GM23338 (cell line): ENCODE results near the gene CCDC38. TPM values are rescaled to one million over a fixed set of nuclear protein-coding genes. Genes with fewer than 3 reads are reported as not detected.

ENCODE experiments used
- ATAC-seq: fragments of 200-7000 bp; cut with Tn5 transposase; 3 replicates; pipeline ENCODE4 v1.9.1; 2020
- DNase-seq: peaks from one replicate; pipeline ENCODE4 v3.0.0-alpha.2; 2015; ENCODE audit warnings: low spot score
- H2AFZ ChIP-seq: fragments of 200-600 bp; sonication (generic); 2 replicates; pipeline ENCODE4 v1.8.0; 2016; ENCODE audit warnings: antibody characterized with exemption, mild to moderate bottlenecking, moderate library complexity
- H3F3A ChIP-seq: fragments of 200-600 bp; sonication (generic); replicated peaks from 2 replicates; pipeline ENCODE4 v1.8.0; 2017; ENCODE audit warnings: antibody characterized with exemption, mixed run types, low read depth
- H3K27ac ChIP-seq: fragments of 200-600 bp; sonication (generic); 2 replicates; pipeline ENCODE4 v1.6.1; 2016; ENCODE audit warnings: low read depth
- H3K27me3 ChIP-seq: fragments of 200-600 bp; sonication (generic); 2 replicates; pipeline ENCODE4 v1.8.0; 2016; ENCODE audit warnings: mild to moderate bottlenecking, mixed run types, moderate library complexity; ENCODE audit not compliant: insufficient read depth
- H3K36me3 ChIP-seq: fragments of 200-600 bp; sonication (generic); 2 replicates; pipeline ENCODE4 v1.8.0; 2016; ENCODE audit warnings: mild to moderate bottlenecking; ENCODE audit not compliant: insufficient read depth
- H3K4me1 ChIP-seq: fragments of 200-600 bp; sonication (generic); 2 replicates; pipeline ENCODE4 v1.8.0; 2016; ENCODE audit warnings: mild to moderate bottlenecking, moderate library complexity; ENCODE audit not compliant: insufficient read depth
- H3K4me2 ChIP-seq: fragments of 200-600 bp; sonication (generic); 2 replicates; pipeline ENCODE4 v1.7.1; 2017; ENCODE audit warnings: mixed run types
- H3K4me3 ChIP-seq: fragments of 200-600 bp; sonication (generic); 2 replicates; pipeline ENCODE4 v1.6.1; 2016; ENCODE audit warnings: mixed run types
- H3K79me2 ChIP-seq: fragments of 200-600 bp; sonication (generic); replicated peaks from 2 replicates; pipeline ENCODE4 v1.8.0; 2017; ENCODE audit warnings: mild to moderate bottlenecking; ENCODE audit not compliant: insufficient read depth
- H3K9me2 ChIP-seq: fragments of 200-600 bp; sonication (generic); 2 replicates; pipeline ENCODE4 v1.8.0; 2017; ENCODE audit not compliant: insufficient read depth
- H4K20me1 ChIP-seq: fragments of 200-600 bp; sonication (generic); replicated peaks from 2 replicates; pipeline ENCODE4 v1.8.0; 2017; ENCODE audit warnings: mild to moderate bottlenecking; ENCODE audit not compliant: insufficient read depth
- H3K27ac Mint-ChIP-seq: 2 replicates; pipeline ENCODE4 v1.8.0; 2020; ENCODE audit warnings: inconsistent platforms, mild to moderate bottlenecking, moderate library complexity, mixed read lengths
- H3K27me3 Mint-ChIP-seq: 3 replicates; pipeline ENCODE4 v1.8.0; 2022; ENCODE audit warnings: low read depth, mild to moderate bottlenecking, moderate library complexity, mixed read lengths, inconsistent platforms; ENCODE audit not compliant: insufficient read depth, poor library complexity
- H3K36me3 Mint-ChIP-seq: 3 replicates; pipeline ENCODE4 v1.8.0; 2021; ENCODE audit warnings: low read depth, mild to moderate bottlenecking, inconsistent platforms, moderate library complexity, mixed read lengths
- H3K4me1 Mint-ChIP-seq: 3 replicates; pipeline ENCODE4 v1.8.0; 2020; ENCODE audit warnings: mild to moderate bottlenecking, inconsistent platforms, mixed read lengths
- H3K4me3 Mint-ChIP-seq: 3 replicates; pipeline ENCODE4 v1.8.0; 2021; ENCODE audit warnings: moderate library complexity, mild to moderate bottlenecking, inconsistent platforms, mixed read lengths
- H3K9me3 Mint-ChIP-seq: 3 replicates; pipeline ENCODE4 v1.8.0; 2020; ENCODE audit warnings: moderate library complexity, mild to moderate bottlenecking, inconsistent platforms, mixed read lengths
- CREB1 ChIP-seq: fragments of 250-450 bp; sonication (Bioruptor Pico); IDR thresholded peaks from 2 replicates; pipeline ENCODE4 v1.5.0; 2020; ENCODE audit warnings: low read depth, mild to moderate bottlenecking, moderate library complexity
- EZH2 ChIP-seq: fragments of 200-600 bp; sonication (generic); IDR thresholded peaks from one replicate; pipeline ENCODE4 v1.8.0; 2017; ENCODE audit warnings: antibody characterized with exemption, mild to moderate bottlenecking, low read depth; ENCODE audit not compliant: unreplicated experiment
- EZH2phosphoT487 ChIP-seq: fragments of 200-600 bp; sonication (generic); IDR thresholded peaks from one replicate; pipeline ENCODE4 v1.8.1; 2018; ENCODE audit warnings: antibody characterized with exemption; ENCODE audit not compliant: unreplicated experiment
- JUNB ChIP-seq: IDR thresholded peaks from one replicate; pipeline ENCODE4 v1.6.1; 2016; ENCODE audit warnings: antibody characterized with exemption; ENCODE audit not compliant: unreplicated experiment
- NANOG ChIP-seq: IDR thresholded peaks from 2 replicates; pipeline ENCODE4 v1.6.1; 2016; ENCODE audit warnings: antibody characterized with exemption, borderline replicate concordance
- POLR2AphosphoS5 ChIP-seq: IDR thresholded peaks from 2 replicates; pipeline ENCODE4 v1.6.1; 2016; ENCODE audit warnings: antibody characterized with exemption, low read depth
- STAT1 ChIP-seq: IDR thresholded peaks from one replicate; pipeline ENCODE4 v1.6.1; 2016; ENCODE audit warnings: antibody characterized with exemption; ENCODE audit not compliant: unreplicated experiment
- ZNF114 ChIP-seq: fragments of 250-450 bp; sonication (Bioruptor Pico); IDR thresholded peaks from 2 replicates; pipeline ENCODE4 v1.5.0; 2020; ENCODE audit warnings: mild to moderate bottlenecking, moderate library complexity
- ZNF331 ChIP-seq: fragments of 250-450 bp; sonication (Bioruptor Pico); IDR thresholded peaks from 2 replicates; pipeline ENCODE4 v1.5.0; 2020; ENCODE audit warnings: low read depth, mild to moderate bottlenecking, moderate library complexity
- polyA plus RNA-seq: library from polyadenylated mRNA; unstranded; fragments of >200 nt; fragmentation: Nextera tagmentation; extraction: Ambion mirVana; gene quantifications from 2 replicates; pipeline ENCODE4 v1.2.1, GENCODE V29; 2016
- total RNA-seq: library from RNA; depleted of rRNA; stranded (reverse); fragments of >200 nt; shearing (Covaris generic); gene quantifications from 2 replicates; pipeline ENCODE4 v1.2.3, GENCODE V29; 2014
- TF ChIP-seq, protein P1 (sequence below): IDR thresholded peaks from one replicate; pipeline ENCODE4 v1.6.1; 2018; ENCODE audit warnings: antibody characterized with exemption; ENCODE audit not compliant: unreplicated experiment
- TF ChIP-seq, protein P2 (sequence below), 2 experiments: fragments of 200-600 bp in 1 of 2; sonication (generic) in 1 of 2; conservative IDR thresholded peaks; 2 replicates each; pipeline versions ENCODE4 v1.5.1 to v1.6.1; 2016 to 2017; ENCODE audit warnings: antibody characterized with exemption in 2 of 2, low read depth in 2 of 2, mild to moderate bottlenecking in 2 of 2, moderate library complexity in 1 of 2
- TF ChIP-seq, protein P3 (sequence below): IDR thresholded peaks from 2 replicates; pipeline ENCODE4 v1.6.1; 2016; ENCODE audit warnings: antibody characterized with exemption
- TF ChIP-seq, protein P4 (sequence below): fragments of 250-450 bp; sonication (Bioruptor Pico); IDR thresholded peaks from 2 replicates; pipeline ENCODE4 v1.5.0; 2020; ENCODE audit warnings: mild to moderate bottlenecking, moderate library complexity

CCDC38 gene
- total and polyA plus RNA-seq, 2 experiments from 2014 or later: not detected

DNA sequence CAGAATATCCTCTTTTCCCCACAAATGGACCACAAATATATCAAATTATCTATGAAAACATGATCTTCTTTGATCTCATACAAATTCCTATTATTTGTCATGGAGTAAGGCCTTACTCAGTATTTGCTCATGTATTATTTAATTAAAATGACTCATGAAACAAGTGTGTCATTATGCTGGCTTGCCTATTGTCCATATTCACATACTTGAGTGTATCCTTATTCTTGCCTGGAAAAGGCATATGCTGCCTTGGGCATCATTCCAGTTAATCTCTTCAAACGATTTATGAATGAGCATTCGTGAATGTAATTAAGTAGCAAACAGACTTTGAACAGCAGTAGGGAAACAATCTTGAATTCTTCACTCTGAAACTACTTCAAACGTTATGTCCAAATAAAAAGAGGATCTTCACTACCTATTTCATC is 106.2 kb downstream of the CCDC38 start:
- Mint-ChIP-seq H3K36me3 (no peaks in the 10 kb centered on the region), H3K9me3 (no peaks in the 10 kb centered on the region), H3K27ac (no peak overlapping the region), H3K4me3 (no peak overlapping the region), H3K27me3 (peaks cover 1% of the 10 kb centered on the region), H3K4me1 (peaks cover 11% of the 10 kb centered on the region)
- Histone ChIP-seq H3K4me3 (no peak overlapping the region), H3K9me2 (no peaks in the 10 kb centered on the region), H2AFZ (no peak overlapping the region), H3K27me3 (no peaks in the 10 kb centered on the region), H3K4me1 (peaks cover 7% of the 10 kb centered on the region; the same call in 1 of the 2 replicates), H3K4me2 (no peak overlapping the region), H3K27ac (no peak overlapping the region), H3K79me2 (no peaks in the 10 kb centered on the region), H3K36me3 (no peaks in the 10 kb centered on the region), H3F3A (no peaks in the 10 kb centered on the region), H4K20me1 (no peaks in the 10 kb centered on the region)
- DNase-seq (no peak), ATAC-seq (no peak)
- TF ChIP-seq POLR2AphosphoS5 (no peak), ZNF331 (CRISPR knock-in tag) (no peak), EZH2phosphoT487 (no peak), JUNB (no peak), STAT1 (no peak), NANOG (no peak), ZNF114 (CRISPR knock-in tag) (no peak), EZH2 (no peak), CREB1 (CRISPR knock-in tag) (no peak)
- TF ChIP-seq, protein P1, sequence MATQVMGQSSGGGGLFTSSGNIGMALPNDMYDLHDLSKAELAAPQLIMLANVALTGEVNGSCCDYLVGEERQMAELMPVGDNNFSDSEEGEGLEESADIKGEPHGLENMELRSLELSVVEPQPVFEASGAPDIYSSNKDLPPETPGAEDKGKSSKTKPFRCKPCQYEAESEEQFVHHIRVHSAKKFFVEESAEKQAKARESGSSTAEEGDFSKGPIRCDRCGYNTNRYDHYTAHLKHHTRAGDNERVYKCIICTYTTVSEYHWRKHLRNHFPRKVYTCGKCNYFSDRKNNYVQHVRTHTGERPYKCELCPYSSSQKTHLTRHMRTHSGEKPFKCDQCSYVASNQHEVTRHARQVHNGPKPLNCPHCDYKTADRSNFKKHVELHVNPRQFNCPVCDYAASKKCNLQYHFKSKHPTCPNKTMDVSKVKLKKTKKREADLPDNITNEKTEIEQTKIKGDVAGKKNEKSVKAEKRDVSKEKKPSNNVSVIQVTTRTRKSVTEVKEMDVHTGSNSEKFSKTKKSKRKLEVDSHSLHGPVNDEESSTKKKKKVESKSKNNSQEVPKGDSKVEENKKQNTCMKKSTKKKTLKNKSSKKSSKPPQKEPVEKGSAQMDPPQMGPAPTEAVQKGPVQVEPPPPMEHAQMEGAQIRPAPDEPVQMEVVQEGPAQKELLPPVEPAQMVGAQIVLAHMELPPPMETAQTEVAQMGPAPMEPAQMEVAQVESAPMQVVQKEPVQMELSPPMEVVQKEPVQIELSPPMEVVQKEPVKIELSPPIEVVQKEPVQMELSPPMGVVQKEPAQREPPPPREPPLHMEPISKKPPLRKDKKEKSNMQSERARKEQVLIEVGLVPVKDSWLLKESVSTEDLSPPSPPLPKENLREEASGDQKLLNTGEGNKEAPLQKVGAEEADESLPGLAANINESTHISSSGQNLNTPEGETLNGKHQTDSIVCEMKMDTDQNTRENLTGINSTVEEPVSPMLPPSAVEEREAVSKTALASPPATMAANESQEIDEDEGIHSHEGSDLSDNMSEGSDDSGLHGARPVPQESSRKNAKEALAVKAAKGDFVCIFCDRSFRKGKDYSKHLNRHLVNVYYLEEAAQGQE: no peak
- TF ChIP-seq, protein P2, sequence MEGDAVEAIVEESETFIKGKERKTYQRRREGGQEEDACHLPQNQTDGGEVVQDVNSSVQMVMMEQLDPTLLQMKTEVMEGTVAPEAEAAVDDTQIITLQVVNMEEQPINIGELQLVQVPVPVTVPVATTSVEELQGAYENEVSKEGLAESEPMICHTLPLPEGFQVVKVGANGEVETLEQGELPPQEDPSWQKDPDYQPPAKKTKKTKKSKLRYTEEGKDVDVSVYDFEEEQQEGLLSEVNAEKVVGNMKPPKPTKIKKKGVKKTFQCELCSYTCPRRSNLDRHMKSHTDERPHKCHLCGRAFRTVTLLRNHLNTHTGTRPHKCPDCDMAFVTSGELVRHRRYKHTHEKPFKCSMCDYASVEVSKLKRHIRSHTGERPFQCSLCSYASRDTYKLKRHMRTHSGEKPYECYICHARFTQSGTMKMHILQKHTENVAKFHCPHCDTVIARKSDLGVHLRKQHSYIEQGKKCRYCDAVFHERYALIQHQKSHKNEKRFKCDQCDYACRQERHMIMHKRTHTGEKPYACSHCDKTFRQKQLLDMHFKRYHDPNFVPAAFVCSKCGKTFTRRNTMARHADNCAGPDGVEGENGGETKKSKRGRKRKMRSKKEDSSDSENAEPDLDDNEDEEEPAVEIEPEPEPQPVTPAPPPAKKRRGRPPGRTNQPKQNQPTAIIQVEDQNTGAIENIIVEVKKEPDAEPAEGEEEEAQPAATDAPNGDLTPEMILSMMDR (conservative IDR thresholded peaks at IDR 0.05; ENCODE audit: low read depth in 2 of 2): no peak
- TF ChIP-seq, protein P3, sequence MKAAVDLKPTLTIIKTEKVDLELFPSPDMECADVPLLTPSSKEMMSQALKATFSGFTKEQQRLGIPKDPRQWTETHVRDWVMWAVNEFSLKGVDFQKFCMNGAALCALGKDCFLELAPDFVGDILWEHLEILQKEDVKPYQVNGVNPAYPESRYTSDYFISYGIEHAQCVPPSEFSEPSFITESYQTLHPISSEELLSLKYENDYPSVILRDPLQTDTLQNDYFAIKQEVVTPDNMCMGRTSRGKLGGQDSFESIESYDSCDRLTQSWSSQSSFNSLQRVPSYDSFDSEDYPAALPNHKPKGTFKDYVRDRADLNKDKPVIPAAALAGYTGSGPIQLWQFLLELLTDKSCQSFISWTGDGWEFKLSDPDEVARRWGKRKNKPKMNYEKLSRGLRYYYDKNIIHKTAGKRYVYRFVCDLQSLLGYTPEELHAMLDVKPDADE: no peak
- TF ChIP-seq, protein P4, sequence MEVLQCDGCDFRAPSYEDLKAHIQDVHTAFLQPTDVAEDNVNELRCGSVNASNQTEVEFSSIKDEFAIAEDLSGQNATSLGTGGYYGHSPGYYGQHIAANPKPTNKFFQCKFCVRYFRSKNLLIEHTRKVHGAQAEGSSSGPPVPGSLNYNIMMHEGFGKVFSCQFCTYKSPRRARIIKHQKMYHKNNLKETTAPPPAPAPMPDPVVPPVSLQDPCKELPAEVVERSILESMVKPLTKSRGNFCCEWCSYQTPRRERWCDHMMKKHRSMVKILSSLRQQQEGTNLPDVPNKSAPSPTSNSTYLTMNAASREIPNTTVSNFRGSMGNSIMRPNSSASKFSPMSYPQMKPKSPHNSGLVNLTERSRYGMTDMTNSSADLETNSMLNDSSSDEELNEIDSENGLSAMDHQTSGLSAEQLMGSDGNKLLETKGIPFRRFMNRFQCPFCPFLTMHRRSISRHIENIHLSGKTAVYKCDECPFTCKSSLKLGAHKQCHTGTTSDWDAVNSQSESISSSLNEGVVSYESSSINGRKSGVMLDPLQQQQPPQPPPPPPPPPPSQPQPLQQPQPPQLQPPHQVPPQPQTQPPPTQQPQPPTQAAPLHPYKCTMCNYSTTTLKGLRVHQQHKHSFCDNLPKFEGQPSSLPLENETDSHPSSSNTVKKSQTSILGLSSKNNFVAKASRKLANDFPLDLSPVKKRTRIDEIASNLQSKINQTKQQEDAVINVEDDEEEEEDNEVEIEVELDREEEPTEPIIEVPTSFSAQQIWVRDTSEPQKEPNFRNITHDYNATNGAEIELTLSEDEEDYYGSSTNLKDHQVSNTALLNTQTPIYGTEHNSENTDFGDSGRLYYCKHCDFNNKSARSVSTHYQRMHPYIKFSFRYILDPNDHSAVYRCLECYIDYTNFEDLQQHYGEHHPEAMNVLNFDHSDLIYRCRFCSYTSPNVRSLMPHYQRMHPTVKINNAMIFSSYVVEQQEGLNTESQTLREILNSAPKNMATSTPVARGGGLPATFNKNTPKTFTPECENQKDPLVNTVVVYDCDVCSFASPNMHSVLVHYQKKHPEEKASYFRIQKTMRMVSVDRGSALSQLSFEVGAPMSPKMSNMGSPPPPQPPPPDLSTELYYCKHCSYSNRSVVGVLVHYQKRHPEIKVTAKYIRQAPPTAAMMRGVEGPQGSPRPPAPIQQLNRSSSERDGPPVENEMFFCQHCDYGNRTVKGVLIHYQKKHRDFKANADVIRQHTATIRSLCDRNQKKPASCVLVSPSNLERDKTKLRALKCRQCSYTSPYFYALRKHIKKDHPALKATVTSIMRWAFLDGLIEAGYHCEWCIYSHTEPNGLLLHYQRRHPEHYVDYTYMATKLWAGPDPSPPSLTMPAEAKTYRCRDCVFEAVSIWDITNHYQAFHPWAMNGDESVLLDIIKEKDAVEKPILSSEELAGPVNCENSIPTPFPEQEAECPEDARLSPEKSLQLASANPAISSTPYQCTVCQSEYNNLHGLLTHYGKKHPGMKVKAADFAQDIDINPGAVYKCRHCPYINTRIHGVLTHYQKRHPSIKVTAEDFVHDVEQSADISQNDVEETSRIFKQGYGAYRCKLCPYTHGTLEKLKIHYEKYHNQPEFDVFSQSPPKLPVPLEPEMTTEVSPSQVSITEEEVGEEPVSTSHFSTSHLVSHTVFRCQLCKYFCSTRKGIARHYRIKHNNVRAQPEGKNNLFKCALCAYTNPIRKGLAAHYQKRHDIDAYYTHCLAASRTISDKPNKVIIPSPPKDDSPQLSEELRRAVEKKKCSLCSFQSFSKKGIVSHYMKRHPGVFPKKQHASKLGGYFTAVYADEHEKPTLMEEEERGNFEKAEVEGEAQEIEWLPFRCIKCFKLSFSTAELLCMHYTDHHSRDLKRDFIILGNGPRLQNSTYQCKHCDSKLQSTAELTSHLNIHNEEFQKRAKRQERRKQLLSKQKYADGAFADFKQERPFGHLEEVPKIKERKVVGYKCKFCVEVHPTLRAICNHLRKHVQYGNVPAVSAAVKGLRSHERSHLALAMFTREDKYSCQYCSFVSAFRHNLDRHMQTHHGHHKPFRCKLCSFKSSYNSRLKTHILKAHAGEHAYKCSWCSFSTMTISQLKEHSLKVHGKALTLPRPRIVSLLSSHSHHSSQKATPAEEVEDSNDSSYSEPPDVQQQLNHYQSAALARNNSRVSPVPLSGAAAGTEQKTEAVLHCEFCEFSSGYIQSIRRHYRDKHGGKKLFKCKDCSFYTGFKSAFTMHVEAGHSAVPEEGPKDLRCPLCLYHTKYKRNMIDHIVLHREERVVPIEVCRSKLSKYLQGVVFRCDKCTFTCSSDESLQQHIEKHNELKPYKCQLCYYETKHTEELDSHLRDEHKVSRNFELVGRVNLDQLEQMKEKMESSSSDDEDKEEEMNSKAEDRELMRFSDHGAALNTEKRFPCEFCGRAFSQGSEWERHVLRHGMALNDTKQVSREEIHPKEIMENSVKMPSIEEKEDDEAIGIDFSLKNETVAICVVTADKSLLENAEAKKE (CRISPR knock-in tag): no peak
